Fibroblast of lung (primary cell): ENCODE measurements around the gene ARMC2. TPM values are rescaled to one million over a fixed set of nuclear protein-coding genes. Genes with fewer than 3 reads are reported as not detected.

ENCODE experiments used
- DNase-seq, 2 donors: peaks; one replicate each; pipeline versions ENCODE4 v3.0.0 to v3.0.0-alpha.2; 2010; ENCODE audit warnings: low read depth in 2 of 2
- H2AFZ ChIP-seq: 2 replicates; pipeline ENCODE4 v1.5.1; 2012; ENCODE audit warnings: low read length, control low read depth, inconsistent platforms
- H3K27ac ChIP-seq: 2 replicates; pipeline ENCODE4 v1.5.1; 2011; ENCODE audit warnings: low read length, control low read depth; ENCODE audit not compliant: insufficient read depth
- H3K27me3 ChIP-seq: 2 replicates; pipeline ENCODE4 v1.5.1; 2011; ENCODE audit warnings: mild to moderate bottlenecking, low read length; ENCODE audit not compliant: control insufficient read depth, insufficient read depth
- H3K36me3 ChIP-seq: 2 replicates; pipeline ENCODE4 v1.5.1; 2011; ENCODE audit warnings: low read length; ENCODE audit not compliant: control insufficient read depth, insufficient read depth
- H3K4me1 ChIP-seq: 2 replicates; pipeline ENCODE4 v1.5.1; 2011; ENCODE audit warnings: low read length; ENCODE audit not compliant: control insufficient read depth, insufficient read depth; ENCODE audit errors: extremely low read depth
- H3K4me2 ChIP-seq: 2 replicates; pipeline ENCODE4 v1.5.1; 2011; ENCODE audit warnings: low read length, control low read depth; ENCODE audit not compliant: insufficient read depth; ENCODE audit errors: extremely low read depth
- H3K4me3 ChIP-seq, 4 experiments: fragments of 200-600 bp in 1 of 4; sonication (generic) in 1 of 4; replicated peaks in 1 of 4; 2 replicates each; pipeline ENCODE4 v1.5.1; 2011 to 2016; ENCODE audit warnings: low read length in 4 of 4, low read depth in 3 of 4, mild to moderate bottlenecking in 3 of 4, control low read depth in 2 of 4, inconsistent platforms in 1 of 4, mixed read lengths in 1 of 4; ENCODE audit not compliant: insufficient read depth in 1 of 4; ENCODE audit errors: control extremely low read depth in 1 of 4
- H3K79me2 ChIP-seq: 2 replicates; pipeline ENCODE4 v1.5.1; 2012; ENCODE audit warnings: mild to moderate bottlenecking, low read length, inconsistent platforms; ENCODE audit not compliant: control insufficient read depth, insufficient read depth
- H3K9ac ChIP-seq: 2 replicates; pipeline ENCODE4 v1.5.1; 2011; ENCODE audit warnings: mild to moderate bottlenecking, low read length, control low read depth; ENCODE audit not compliant: insufficient read depth
- H3K9me3 ChIP-seq: 2 replicates; pipeline ENCODE4 v1.5.1; 2012; ENCODE audit warnings: low read depth, low read length; ENCODE audit not compliant: control insufficient read depth, insufficient read depth
- H4K20me1 ChIP-seq: 2 replicates; pipeline ENCODE4 v1.5.1; 2011; ENCODE audit warnings: low read length; ENCODE audit not compliant: control insufficient read depth, insufficient read depth; ENCODE audit errors: extremely low read depth
- EZH2 ChIP-seq: IDR thresholded peaks from 2 replicates; pipeline ENCODE4 v1.5.1; 2012; ENCODE audit warnings: low read length, control low read depth, mild to moderate bottlenecking; ENCODE audit errors: missing control alignments
- polyA plus RNA-seq, 2 donors: library from polyadenylated mRNA; depleted of rRNA in 1 of 2; stranded (reverse) in 1 of 2; unstranded in 1 of 2; fragments of >200 nt; gene quantifications; 2 replicates each; pipeline ENCODE4 v1.2.1, GENCODE V29; 2011 to 2012; ENCODE audit warnings: missing spikeins in 1 of 2
- total RNA-seq: library from RNA; depleted of rRNA; stranded (reverse); fragments of >200 nt; gene quantifications from 2 replicates; pipeline ENCODE4 v1.2.1, GENCODE V29; 2014
- TF ChIP-seq, protein P1 (sequence below), 2 donors: IDR thresholded peaks in 1 of 2; conservative IDR thresholded peaks in 1 of 2; 1 replicate in 1 of 2; 2 replicates in 1 of 2; pipeline ENCODE4 v1.5.1; 2011 to 2012; ENCODE audit warnings: low read length in 2 of 2, control low read depth in 1 of 2, inconsistent platforms in 1 of 2, low read depth in 1 of 2, mild to moderate bottlenecking in 1 of 2

ARMC2 gene
- total and polyA plus RNA-seq, 2 donors (not counting 1 experiment from before 2014, with no cell fraction given) = 4.0 to 6.2 TPM

- Histone ChIP-seq H3K9ac (no peak overlapping the region), H3K27me3 (no peaks in the 10 kb centered on the region), H4K20me1 (no peaks in the 10 kb centered on the region), H3K4me3 (no peak overlapping the region), H3K4me2 (no peak overlapping the region), H3K79me2 (no peaks in the 10 kb centered on the region), H3K36me3 (no peaks in the 10 kb centered on the region), H3K9me3 (no peaks in the 10 kb centered on the region), H3K27ac (no peak overlapping the region), H2AFZ (no peak overlapping the region), H3K4me1 (no peaks in the 10 kb centered on the region)
- no peak for TF ChIP-seq EZH2
- TF ChIP-seq, protein P1, sequence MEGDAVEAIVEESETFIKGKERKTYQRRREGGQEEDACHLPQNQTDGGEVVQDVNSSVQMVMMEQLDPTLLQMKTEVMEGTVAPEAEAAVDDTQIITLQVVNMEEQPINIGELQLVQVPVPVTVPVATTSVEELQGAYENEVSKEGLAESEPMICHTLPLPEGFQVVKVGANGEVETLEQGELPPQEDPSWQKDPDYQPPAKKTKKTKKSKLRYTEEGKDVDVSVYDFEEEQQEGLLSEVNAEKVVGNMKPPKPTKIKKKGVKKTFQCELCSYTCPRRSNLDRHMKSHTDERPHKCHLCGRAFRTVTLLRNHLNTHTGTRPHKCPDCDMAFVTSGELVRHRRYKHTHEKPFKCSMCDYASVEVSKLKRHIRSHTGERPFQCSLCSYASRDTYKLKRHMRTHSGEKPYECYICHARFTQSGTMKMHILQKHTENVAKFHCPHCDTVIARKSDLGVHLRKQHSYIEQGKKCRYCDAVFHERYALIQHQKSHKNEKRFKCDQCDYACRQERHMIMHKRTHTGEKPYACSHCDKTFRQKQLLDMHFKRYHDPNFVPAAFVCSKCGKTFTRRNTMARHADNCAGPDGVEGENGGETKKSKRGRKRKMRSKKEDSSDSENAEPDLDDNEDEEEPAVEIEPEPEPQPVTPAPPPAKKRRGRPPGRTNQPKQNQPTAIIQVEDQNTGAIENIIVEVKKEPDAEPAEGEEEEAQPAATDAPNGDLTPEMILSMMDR (conservative IDR thresholded peaks at IDR 0.05 in 1 of 2, IDR thresholded peaks at IDR 0.05 in 1 of 2; ENCODE audit: low read depth in 1 of 2, low read length in 2 of 2) = no peak
- DNase-seq = no peak
Measured at GRCh38 chr6:108845145-108845544, 3.1 kb upstream of the ARMC2 start.

DNA sequence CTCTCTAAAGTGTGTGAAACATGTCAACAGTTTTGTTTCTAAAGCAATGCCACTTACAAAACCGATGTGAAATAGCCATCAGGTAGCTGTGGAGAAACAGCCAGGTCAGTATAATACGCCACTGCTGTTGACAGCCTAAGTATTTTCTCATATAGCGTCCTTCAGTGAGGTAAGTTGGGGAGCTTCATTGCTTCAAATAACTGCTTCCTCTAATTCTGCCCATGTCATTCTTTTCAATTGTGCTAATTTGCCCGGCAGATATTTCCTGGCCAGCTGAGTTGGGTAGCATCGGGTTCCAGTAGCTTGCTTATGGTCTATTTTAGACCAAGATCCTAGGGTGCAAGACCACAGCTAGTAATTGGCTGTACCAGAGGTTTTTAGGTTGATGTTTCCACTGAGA is 2.1 kb upstream of the ARMC2 start:
- no peaks in the 10 kb centered on the region for H3K36me3 ChIP-seq
- no peaks in the 10 kb centered on the region for H3K9me3 ChIP-seq
- no peaks in the 10 kb centered on the region for H3K79me2 ChIP-seq
- no peak overlapping the region for H3K9ac ChIP-seq
- no peaks in the 10 kb centered on the region for H3K4me1 ChIP-seq
- no peak for DNase-seq
- H3K4me2 ChIP-seq = no peak overlapping the region
- H3K4me3 ChIP-seq = no peak overlapping the region
- TF ChIP-seq EZH2 = no peak
- TF ChIP-seq, protein P1 (conservative IDR thresholded peaks at IDR 0.05 in 1 of 2, IDR thresholded peaks at IDR 0.05 in 1 of 2; ENCODE audit: low read depth in 1 of 2, low read length in 2 of 2) = no peak
- H3K27ac ChIP-seq = no peak overlapping the region
- H2AFZ ChIP-seq = no peak overlapping the region
- H4K20me1 ChIP-seq = no peaks in the 10 kb centered on the region
- no peaks in the 10 kb centered on the region for H3K27me3 ChIP-seq

- Histone ChIP-seq H3K79me2 (no peaks in the 10 kb centered on the region), H3K4me3 (no peak overlapping the region), H2AFZ (no peak overlapping the region), H4K20me1 (no peaks in the 10 kb centered on the region), H3K36me3 (no peaks in the 10 kb centered on the region), H3K9me3 (no peaks in the 10 kb centered on the region), H3K27ac (no peak overlapping the region), H3K4me1 (no peaks in the 10 kb centered on the region), H3K9ac (no peak overlapping the region), H3K27me3 (no peaks in the 10 kb centered on the region), H3K4me2 (no peak overlapping the region)
- DNase-seq = no peak
- TF ChIP-seq EZH2 = no peak
- TF ChIP-seq, protein P1 (conservative IDR thresholded peaks at IDR 0.05 in 1 of 2, IDR thresholded peaks at IDR 0.05 in 1 of 2; ENCODE audit: low read depth in 1 of 2, low read length in 2 of 2) = no peak
Measured at GRCh38 chr6:108846628-108847027, 1.6 kb upstream of the ARMC2 start.
